Chondrocyte (in vitro differentiated cells): ENCODE measurements around the gene SMOC2. TPM values are rescaled to one million over a fixed set of nuclear protein-coding genes. Genes with fewer than 3 reads are reported as not detected.
"Not testable (repeated sequence)": the region's sequence is repeated elsewhere in the genome, so short reads cannot be mapped to it uniquely, and the experiment has no call there.

Experiments
- DNase-seq: peaks from one replicate; pipeline ENCODE4 v3.0.0; 2021; ENCODE audit warnings: mixed read lengths, low spot score
- H3K27ac Mint-ChIP-seq: one replicate; pipeline ENCODE4 v1.8.0; 2021; ENCODE audit warnings: mild to moderate bottlenecking, moderate library complexity, mixed read lengths; ENCODE audit not compliant: unreplicated experiment
- H3K27me3 Mint-ChIP-seq: 2 replicates; pipeline ENCODE4 v1.8.0; 2021; ENCODE audit warnings: low read depth, mixed read lengths
- H3K36me3 Mint-ChIP-seq: 2 replicates; pipeline ENCODE4 v1.8.0; 2021; ENCODE audit warnings: low read depth, mixed read lengths
- H3K4me1 Mint-ChIP-seq: 2 replicates; pipeline ENCODE4 v1.8.0; 2021; ENCODE audit warnings: low read depth, mild to moderate bottlenecking, mixed read lengths
- H3K4me3 Mint-ChIP-seq: one replicate; pipeline ENCODE4 v1.8.0; 2021; ENCODE audit warnings: mild to moderate bottlenecking, moderate library complexity, mixed read lengths; ENCODE audit not compliant: unreplicated experiment
- H3K9me3 Mint-ChIP-seq: 2 replicates; pipeline ENCODE4 v1.8.0; 2021; ENCODE audit warnings: low read depth, mixed read lengths
- CTCF ChIP-seq: fragments of 200-600 bp; sonication (generic); IDR thresholded peaks from 2 replicates; pipeline ENCODE4 v1.5.0; 2021; ENCODE audit warnings: antibody characterized with exemption, mild to moderate bottlenecking, moderate library complexity
- total RNA-seq: library from RNA; stranded (reverse); gene quantifications from 3 replicates; pipeline ENCODE4 v1.2.1, GENCODE V29; 2021

Gene SMOC2
- total RNA-seq, 1 donor from 2014 or later = 148 TPM

DNA sequence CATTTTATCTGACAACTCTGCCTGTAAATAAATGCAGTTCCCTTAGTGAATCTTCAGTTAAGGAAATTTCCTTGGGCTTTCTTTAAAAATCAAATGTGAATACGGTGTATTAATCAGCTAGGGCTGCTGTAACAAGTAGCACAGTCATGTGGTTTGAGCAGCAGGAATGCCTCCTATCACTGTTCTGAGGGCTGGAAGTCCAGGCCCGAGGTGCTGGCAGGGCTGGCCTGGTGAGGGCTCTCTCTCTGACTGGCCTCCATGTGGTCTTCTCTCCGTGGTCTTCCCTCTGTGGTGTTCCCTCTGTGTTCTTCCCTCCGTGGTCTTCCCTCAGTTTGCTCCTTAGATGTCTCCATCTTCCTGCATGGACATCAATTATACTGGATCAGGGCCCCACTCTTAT lies 124.1 kb downstream of the SMOC2 start:
- Mint-ChIP-seq H3K36me3 (peaks cover 14% of the 10 kb centered on the region), H3K4me3 (no peak overlapping the region), H3K27me3 (no peaks in the 10 kb centered on the region), H3K27ac (no peak overlapping the region), H3K4me1 (no peaks in the 10 kb centered on the region), H3K9me3 (peaks cover 6% of the 10 kb centered on the region)
- no peak for DNase-seq
- TF ChIP-seq CTCF = no peak

DNA sequence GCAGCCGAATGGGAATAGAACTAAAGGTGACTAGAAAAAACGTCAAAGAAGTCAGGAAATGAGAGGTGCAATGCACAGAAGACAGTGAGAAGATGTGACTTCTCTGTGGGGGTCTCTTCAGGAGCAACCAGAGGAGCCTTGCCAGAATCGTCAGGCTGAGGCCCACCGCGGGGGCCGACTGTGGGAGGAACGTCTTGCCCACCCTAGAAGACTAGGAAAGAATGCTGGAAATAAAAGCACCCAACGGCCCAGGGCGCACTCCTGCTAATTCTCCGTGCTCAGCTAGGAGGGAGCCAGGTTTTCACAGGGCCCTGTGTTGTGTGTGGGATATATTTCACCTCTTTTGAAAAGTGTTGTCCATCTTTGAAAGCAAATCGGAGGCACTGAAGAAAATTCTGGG lies 129.2 kb downstream of the SMOC2 start:
- Mint-ChIP-seq H3K27me3 (no peaks in the 10 kb centered on the region), H3K9me3 (peaks cover 1% of the 10 kb centered on the region), H3K4me1 (peaks cover 11% of the 10 kb centered on the region), H3K27ac (no peak overlapping the region), H3K36me3 (peaks cover 16% of the 10 kb centered on the region), H3K4me3 (no peak overlapping the region)
- no peak for DNase-seq
- TF ChIP-seq CTCF = no peak

GRCh38 chr6:168571268-168571667 lies 130.3 kb downstream of the SMOC2 start:
- DNase-seq = no peak
- TF ChIP-seq CTCF = no peak
- Mint-ChIP-seq H3K9me3 (no peaks in the 10 kb centered on the region), H3K27ac (no peak overlapping the region), H3K4me1 (peaks cover 12% of the 10 kb centered on the region), H3K27me3 (no peaks in the 10 kb centered on the region), H3K4me3 (no peak overlapping the region), H3K36me3 (peaks cover 17% of the 10 kb centered on the region)

DNA sequence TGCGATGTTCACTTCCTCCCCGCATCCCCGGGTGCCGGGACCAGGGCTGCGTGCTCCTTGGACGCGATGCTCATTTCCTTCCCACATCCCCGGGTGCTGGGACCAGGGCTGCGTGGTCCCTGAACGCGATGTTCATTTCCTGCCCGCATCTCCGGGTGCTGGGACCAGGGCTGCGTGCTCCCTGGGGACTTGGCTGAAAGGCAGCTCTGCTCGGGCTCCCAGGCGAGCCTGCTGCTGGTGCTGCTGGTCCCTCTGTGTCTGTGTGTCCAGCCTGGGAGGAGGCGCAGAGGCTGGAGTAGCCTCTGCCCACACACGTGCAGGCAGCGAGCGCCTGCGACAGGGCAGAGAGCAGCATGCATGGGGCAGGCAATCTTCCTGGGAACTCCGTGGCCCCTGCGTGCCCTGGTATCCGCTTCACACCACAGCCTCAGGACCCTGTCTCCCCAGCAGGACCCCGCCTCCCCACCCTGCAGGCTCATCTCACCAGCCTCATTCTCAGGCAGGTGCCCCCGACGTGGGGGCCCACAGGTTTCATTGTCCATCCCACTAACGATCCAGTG lies 132.4 kb downstream of the SMOC2 start:
- H3K27me3 Mint-ChIP-seq, H3K4me3 Mint-ChIP-seq, H3K27ac Mint-ChIP-seq, H3K9me3 Mint-ChIP-seq, DNase-seq: not testable (repeated sequence)
- H3K4me1 Mint-ChIP-seq = peaks cover 21% of the 10 kb centered on the region
- peaks cover 18% of the 10 kb centered on the region for H3K36me3 Mint-ChIP-seq

DNA sequence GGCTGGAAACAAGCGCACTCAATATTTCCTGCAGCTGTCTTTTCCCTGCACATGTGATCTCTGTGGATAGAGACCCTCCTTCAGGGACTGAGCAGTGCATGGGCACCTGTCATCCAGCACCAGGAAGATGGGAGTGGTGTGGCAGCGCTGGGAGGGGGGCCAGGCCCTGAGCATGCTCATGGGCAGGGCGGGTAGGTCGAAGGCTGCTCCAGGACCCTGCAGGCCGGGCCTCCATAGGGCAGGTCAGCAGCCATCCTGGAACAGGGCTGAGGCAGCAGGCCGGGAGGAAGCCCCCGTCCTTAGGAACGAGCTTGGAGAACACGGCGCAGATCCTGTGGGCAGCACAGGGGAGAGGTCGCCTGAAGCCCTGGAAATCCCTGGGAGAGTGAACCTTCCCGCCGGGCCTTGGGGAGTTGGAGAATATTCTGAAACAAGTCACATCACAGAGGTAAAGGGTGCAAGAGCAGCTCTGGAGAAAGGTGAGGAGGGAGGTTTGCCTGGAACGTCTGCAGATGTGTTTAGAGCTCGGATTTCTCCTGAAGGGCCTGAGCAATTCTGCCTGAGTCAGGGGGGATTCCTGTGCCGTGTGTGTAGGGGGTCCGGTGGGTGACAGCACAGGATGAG lies 133.2 kb downstream of the SMOC2 start:
- Mint-ChIP-seq H3K9me3 (no peaks in the 10 kb centered on the region), H3K4me3 (no peak overlapping the region), H3K4me1 (peaks cover 29% of the 10 kb centered on the region), H3K36me3 (peaks cover 13% of the 10 kb centered on the region), H3K27ac (no peak overlapping the region), H3K27me3 (no peaks in the 10 kb centered on the region)
- no peak for DNase-seq
- TF ChIP-seq CTCF = no peak

GRCh38 chr6:168574699-168575195 lies 133.8 kb downstream of the SMOC2 start:
- DNase-seq = no peak
- no peak for TF ChIP-seq CTCF
- no peaks in the 10 kb centered on the region for H3K27me3 Mint-ChIP-seq

More at GRCh38 chr6:168574699-168575195, 133.8 kb downstream of the SMOC2 start:
- Mint-ChIP-seq H3K4me3 (peak overlapping the region; percentile 47), H3K4me1 (peaks cover 35% of the 10 kb centered on the region), H3K36me3 (peaks cover 11% of the 10 kb centered on the region), H3K9me3 (no peaks in the 10 kb centered on the region), H3K27ac (peak overlapping the region; percentile 28)
